Tibial nerve (tissue), 4 donors: ENCODE measurements around the gene THOC6. TPM values are rescaled to one million over a fixed set of nuclear protein-coding genes. Genes with fewer than 3 reads are reported as not detected.

Source experiments
- DNase-seq, 2 donors: peaks; one replicate each; pipeline ENCODE4 v3.0.0-alpha.2; 2019; ENCODE audit warnings: low spot score in 2 of 2
- H3K27ac ChIP-seq, 4 donors: fragments of 200-600 bp; sonication (generic) in 3 of 4; one replicate each; pipeline ENCODE4 v1.5.1; 2017 to 2019; ENCODE audit warnings: mild to moderate bottlenecking in 1 of 4
- H3K27me3 ChIP-seq, 2 donors: fragments of 200-600 bp; sonication (generic) in 1 of 2; one replicate each; pipeline versions ENCODE4 v1.5.1 to v1.6.0; 2017 to 2019
- H3K36me3 ChIP-seq, 3 donors: fragments of 200-600 bp; sonication (generic); one replicate each; pipeline ENCODE4 v1.5.1; 2018 to 2019
- H3K4me1 ChIP-seq, 4 donors: fragments of 200-600 bp; sonication (generic) in 3 of 4; one replicate each; pipeline ENCODE4 v1.5.1; 2017 to 2019
- H3K4me3 ChIP-seq, 4 donors: fragments of 200-600 bp; sonication (generic) in 3 of 4; one replicate each; pipeline ENCODE4 v1.5.1; 2017 to 2019; ENCODE audit warnings: mild to moderate bottlenecking in 1 of 4, moderate library complexity in 1 of 4
- H3K9me3 ChIP-seq, 4 donors: fragments of 200-600 bp; sonication (generic) in 3 of 4; one replicate each; pipeline ENCODE4 v1.5.1; 2017 to 2019
- EP300 ChIP-seq, 2 donors: sonication (generic); formaldehyde crosslinking; IDR thresholded peaks; one replicate each; pipeline ENCODE4 v1.6.1; 2017; ENCODE audit warnings: antibody characterized with exemption in 2 of 2, mild to moderate bottlenecking in 1 of 2
- POLR2A ChIP-seq, 2 donors: fragments of 450-650 bp; IDR thresholded peaks; one replicate each; pipeline ENCODE4 v1.6.1; 2017; ENCODE audit warnings: antibody characterized with exemption in 2 of 2, mild to moderate bottlenecking in 2 of 2, moderate library complexity in 2 of 2
- WGBS, 2 donors: methylation state at CpG; one replicate each; pipeline ENCODE4 v1.1.5; 2018; 5-methylcytosine and 5-hydroxymethylcytosine counted together
- total RNA-seq, 4 donors: library from RNA; depleted of rRNA; stranded (reverse); fragments of >200 nt; gene quantifications; one replicate each; pipeline ENCODE4 v1.1.0, GENCODE V29; 2016
- TF ChIP-seq, protein P1 (sequence below), 5 experiments: fragments of 200-600 bp in 3 of 5; fragments of 450-650 bp in 2 of 5; sonication (generic) in 3 of 5; IDR thresholded peaks; one replicate each; pipeline ENCODE4 v1.5.1; 2016 to 2019; ENCODE audit warnings: antibody characterized with exemption in 5 of 5, mild to moderate bottlenecking in 3 of 5, moderate library complexity in 2 of 5

Gene THOC6
- total RNA-seq, 4 donors from 2014 or later: 12.2 to 28.5 (median 18.0) TPM

DNA sequence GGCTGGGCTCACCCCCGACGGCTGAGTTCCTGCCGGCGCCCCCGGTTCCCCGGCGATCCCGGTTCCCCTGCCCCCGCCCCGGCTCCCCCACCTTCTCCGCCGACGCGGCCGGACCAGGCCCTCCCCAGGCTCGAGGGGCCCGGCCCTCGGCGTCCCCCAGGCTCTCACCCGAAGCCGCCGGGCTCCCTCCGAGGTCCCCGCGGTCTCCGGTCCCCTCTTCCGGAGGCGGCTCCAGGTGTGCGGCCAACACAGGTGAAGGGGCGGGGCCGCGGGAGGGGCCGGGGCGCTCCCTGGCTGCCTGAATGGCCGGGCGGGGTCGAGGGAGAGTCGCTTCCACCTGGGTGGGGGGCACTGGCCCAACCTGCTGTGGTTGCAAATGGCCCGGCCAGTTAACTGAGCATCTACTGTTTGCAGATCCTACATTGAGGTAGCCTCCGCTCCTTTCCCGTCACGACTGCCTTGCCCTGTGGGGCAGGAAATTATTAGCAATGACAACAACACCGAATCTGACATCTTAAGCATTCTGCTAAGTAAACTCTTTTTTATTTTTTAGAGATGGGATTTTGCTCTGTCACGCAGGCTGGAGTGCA, 13.0 kb downstream of the THOC6 start, which contains the start of gene BICDL2:
TSS of gene BICDL2 (minus strand) at position 219 of the 590 bp plus-strand sequence. CDS start 1,448 bp downstream, outside the sequence.
- no peaks in the 10 kb centered on the region for H3K9me3 ChIP-seq
- peaks cover 3 to 97% of the 10 kb centered on the region in 2 donors for H3K27me3 ChIP-seq
- peak within 1 kb of the TSS in 1 of 4 donors; percentile 31 for H3K4me3 ChIP-seq
- 11 to 13% methylated on average over 23 to 25 of the region's 44 CpGs for WGBS, 2 donors
- peak within 1 kb of the TSS in 1 of 4 donors; percentile 68 for H3K27ac ChIP-seq
- H3K36me3 ChIP-seq: no peaks in the 10 kb centered on the region
- H3K4me1 ChIP-seq: peaks cover 0 to 12% (median 0%) of the 10 kb centered on the region in 4 donors
- no peak for TF ChIP-seq POLR2A (IDR thresholded peaks at IDR 0.05)
- no peak for TF ChIP-seq EP300 (IDR thresholded peaks at IDR 0.05)
- TF ChIP-seq, protein P1, sequence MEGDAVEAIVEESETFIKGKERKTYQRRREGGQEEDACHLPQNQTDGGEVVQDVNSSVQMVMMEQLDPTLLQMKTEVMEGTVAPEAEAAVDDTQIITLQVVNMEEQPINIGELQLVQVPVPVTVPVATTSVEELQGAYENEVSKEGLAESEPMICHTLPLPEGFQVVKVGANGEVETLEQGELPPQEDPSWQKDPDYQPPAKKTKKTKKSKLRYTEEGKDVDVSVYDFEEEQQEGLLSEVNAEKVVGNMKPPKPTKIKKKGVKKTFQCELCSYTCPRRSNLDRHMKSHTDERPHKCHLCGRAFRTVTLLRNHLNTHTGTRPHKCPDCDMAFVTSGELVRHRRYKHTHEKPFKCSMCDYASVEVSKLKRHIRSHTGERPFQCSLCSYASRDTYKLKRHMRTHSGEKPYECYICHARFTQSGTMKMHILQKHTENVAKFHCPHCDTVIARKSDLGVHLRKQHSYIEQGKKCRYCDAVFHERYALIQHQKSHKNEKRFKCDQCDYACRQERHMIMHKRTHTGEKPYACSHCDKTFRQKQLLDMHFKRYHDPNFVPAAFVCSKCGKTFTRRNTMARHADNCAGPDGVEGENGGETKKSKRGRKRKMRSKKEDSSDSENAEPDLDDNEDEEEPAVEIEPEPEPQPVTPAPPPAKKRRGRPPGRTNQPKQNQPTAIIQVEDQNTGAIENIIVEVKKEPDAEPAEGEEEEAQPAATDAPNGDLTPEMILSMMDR (IDR thresholded peaks at IDR 0.05): no peak
- DNase-seq: no peak

DNA sequence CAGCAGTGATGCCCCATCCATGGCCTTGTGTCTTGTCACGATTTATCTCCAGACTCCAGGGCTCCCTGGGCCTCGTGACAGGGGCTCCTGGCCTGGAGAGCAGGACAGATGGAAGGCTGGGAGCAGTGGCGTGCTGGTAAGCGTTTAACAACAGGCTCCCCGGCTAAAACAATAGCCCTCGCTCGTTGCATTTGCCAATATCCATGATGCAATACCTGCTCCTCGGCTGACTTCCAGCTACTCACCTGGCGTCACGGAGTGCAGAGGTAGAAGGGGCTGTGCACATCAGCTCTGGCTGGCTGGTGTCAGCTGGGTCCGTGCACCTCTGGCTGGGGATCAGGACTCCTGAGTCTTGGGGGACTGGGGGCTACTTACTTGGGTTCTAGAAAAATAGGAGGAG, 14.4 kb downstream of the THOC6 start:
- Histone ChIP-seq H3K36me3 (no peaks in the 10 kb centered on the region), H3K4me3 (no peak overlapping the region), H3K27me3 (peaks cover 3 to 96% of the 10 kb centered on the region in 2 donors), H3K4me1 (peaks cover 0 to 11% (median 0%) of the 10 kb centered on the region in 4 donors), H3K9me3 (no peaks in the 10 kb centered on the region), H3K27ac (no peak overlapping the region)
- TF ChIP-seq, protein P1 (IDR thresholded peaks at IDR 0.05): no peak
- TF ChIP-seq POLR2A (IDR thresholded peaks at IDR 0.05) (no peak), EP300 (IDR thresholded peaks at IDR 0.05) (no peak)
- 36 to 53% methylated on average over 10 to 11 of the region's 11 CpGs for WGBS, 2 donors
- no peak for DNase-seq

DNA sequence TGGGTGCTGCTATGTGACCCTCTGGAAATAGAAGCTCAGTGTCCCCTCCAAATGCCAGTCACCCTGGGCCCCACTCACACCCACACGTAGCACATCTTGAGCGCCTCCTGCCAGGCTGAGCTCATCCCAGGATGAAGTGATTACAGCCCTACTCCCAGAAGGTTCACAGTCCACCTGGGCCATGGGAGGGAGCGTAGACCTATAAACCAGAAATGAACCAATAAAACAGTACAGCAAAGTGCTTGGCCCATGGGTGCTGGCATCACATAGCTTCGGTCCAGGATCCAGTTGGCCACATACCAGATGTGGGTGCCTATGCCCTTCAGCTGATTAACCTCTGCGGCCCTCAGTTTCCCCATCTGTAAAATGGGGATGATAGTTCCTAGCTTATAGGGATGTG, 15.1 kb downstream of the THOC6 start:
- TF ChIP-seq EP300 (IDR thresholded peaks at IDR 0.05) (no peak), POLR2A (IDR thresholded peaks at IDR 0.05) (no peak)
- TF ChIP-seq, protein P1 (IDR thresholded peaks at IDR 0.05): no peak
- no peaks in the 10 kb centered on the region for H3K9me3 ChIP-seq
- 86 to 92% methylated on average over 5 of the region's 5 CpGs for WGBS, 2 donors
- DNase-seq: no peak
- peaks cover 0 to 11% (median 0%) of the 10 kb centered on the region in 4 donors for H3K4me1 ChIP-seq
- H3K27me3 ChIP-seq: peaks cover 3 to 96% of the 10 kb centered on the region in 2 donors
- H3K4me3 ChIP-seq: no peak overlapping the region
- H3K36me3 ChIP-seq: no peaks in the 10 kb centered on the region
- H3K27ac ChIP-seq: no peak overlapping the region

DNA sequence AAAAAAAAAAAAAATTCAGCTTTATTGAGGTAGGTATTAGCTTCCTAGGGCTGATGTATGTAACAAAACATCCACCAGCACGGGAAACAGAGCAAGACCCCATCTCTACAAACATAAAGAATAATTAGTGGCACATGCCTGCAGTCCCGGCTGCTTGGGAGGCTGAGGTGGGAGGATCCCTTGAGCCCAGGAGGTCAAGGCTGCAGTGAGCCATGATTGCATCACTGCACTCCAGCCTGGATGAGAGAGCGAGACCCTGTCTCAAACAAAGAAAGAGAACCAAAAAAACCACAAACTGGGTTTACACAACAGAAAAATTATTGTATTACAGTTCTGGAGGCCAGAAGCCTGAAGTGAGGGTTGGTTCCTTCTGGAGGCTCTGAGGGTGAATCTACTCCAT, 18.5 kb downstream of the THOC6 start:
- Histone ChIP-seq H3K27me3 (peaks cover 3 to 96% of the 10 kb centered on the region in 2 donors), H3K27ac (no peak overlapping the region), H3K4me3 (no peak overlapping the region), H3K36me3 (no peaks in the 10 kb centered on the region), H3K9me3 (no peaks in the 10 kb centered on the region), H3K4me1 (peaks cover 0 to 22% (median 15%) of the 10 kb centered on the region in 4 donors)
- TF ChIP-seq, protein P1 (IDR thresholded peaks at IDR 0.05): no peak
- TF ChIP-seq EP300 (IDR thresholded peaks at IDR 0.05) (no peak), POLR2A (IDR thresholded peaks at IDR 0.05) (no peak)
- no peak for DNase-seq
- WGBS, 2 donors: 57 to 62% methylated on average over 3 of the region's 3 CpGs

DNA sequence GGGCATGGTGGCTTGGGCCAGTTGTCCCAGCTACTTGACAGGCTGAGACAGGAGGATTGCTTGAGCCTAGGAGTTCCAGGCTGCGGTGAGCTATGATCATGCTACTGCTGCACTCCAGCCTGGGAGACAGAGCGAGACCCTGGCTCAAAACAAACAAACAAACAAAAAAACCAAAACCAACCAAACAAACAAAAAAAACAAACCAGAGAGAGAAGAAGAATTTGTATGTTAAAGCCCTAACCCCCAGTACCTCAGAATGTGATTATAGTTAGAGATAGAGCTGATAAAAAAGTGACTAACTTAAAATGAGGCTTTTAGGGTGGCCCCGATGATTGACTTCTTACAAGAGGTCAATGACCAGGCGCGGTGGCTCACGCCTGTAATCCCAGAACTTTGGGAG, 20.9 kb downstream of the THOC6 start:
- WGBS, 2 donors: 92 to 94% methylated on average over 6 of the region's 6 CpGs
- no peak overlapping the region for H3K4me3 ChIP-seq
- peaks cover 0 to 96% of the 10 kb centered on the region in 2 donors for H3K27me3 ChIP-seq
- DNase-seq: no peak
- TF ChIP-seq POLR2A (IDR thresholded peaks at IDR 0.05) (no peak), EP300 (IDR thresholded peaks at IDR 0.05) (no peak)
- TF ChIP-seq, protein P1 (IDR thresholded peaks at IDR 0.05): no peak
- no peaks in the 10 kb centered on the region for H3K9me3 ChIP-seq
- H3K4me1 ChIP-seq: peaks cover 0 to 22% (median 15%) of the 10 kb centered on the region in 4 donors
- H3K36me3 ChIP-seq: no peaks in the 10 kb centered on the region
- H3K27ac ChIP-seq: no peak overlapping the region
